Mesothelial cell of epicardium (in vitro differentiated cells): ENCODE measurements around the gene HMMR. TPM values are rescaled to one million over a fixed set of nuclear protein-coding genes. Genes with fewer than 3 reads are reported as not detected.
"Not testable (repeated sequence)": the region's sequence is repeated elsewhere in the genome, so short reads cannot be mapped to it uniquely, and the experiment has no call there.

Experiments used
- DNase-seq, 2 experiments: peaks; one replicate each; pipeline ENCODE4 v3.0.0; 2021; ENCODE audit warnings: low spot score in 2 of 2; ENCODE audit not compliant: unreplicated experiment in 2 of 2
- H3K27ac Mint-ChIP-seq: 2 replicates; pipeline ENCODE4 v1.8.0; 2021; ENCODE audit warnings: mixed read lengths
- H3K27me3 Mint-ChIP-seq: 2 replicates; pipeline ENCODE4 v1.8.0; 2021; ENCODE audit warnings: low read depth, mixed read lengths
- H3K36me3 Mint-ChIP-seq: 2 replicates; pipeline ENCODE4 v1.8.0; 2021; ENCODE audit warnings: mixed read lengths
- H3K4me1 Mint-ChIP-seq: 2 replicates; pipeline ENCODE4 v1.8.0; 2021; ENCODE audit warnings: mixed read lengths
- H3K4me3 Mint-ChIP-seq: 2 replicates; pipeline ENCODE4 v1.8.0; 2021; ENCODE audit warnings: mild to moderate bottlenecking, moderate library complexity, mixed read lengths
- H3K9me3 Mint-ChIP-seq: 2 replicates; pipeline ENCODE4 v1.8.0; 2021; ENCODE audit warnings: mixed read lengths
- total RNA-seq: library from RNA; stranded (reverse); gene quantifications from 3 replicates; pipeline ENCODE4 v1.2.1, GENCODE V29; 2021
- TF ChIP-seq, protein P1 (sequence below): fragments of 200-600 bp; sonication (generic); IDR thresholded peaks from one replicate; pipeline ENCODE4 v1.5.0; 2021; ENCODE audit warnings: antibody characterized with exemption; ENCODE audit not compliant: unreplicated experiment

Gene HMMR
- total RNA-seq, 1 donor from 2014 or later, result 9.4 TPM

DNA sequence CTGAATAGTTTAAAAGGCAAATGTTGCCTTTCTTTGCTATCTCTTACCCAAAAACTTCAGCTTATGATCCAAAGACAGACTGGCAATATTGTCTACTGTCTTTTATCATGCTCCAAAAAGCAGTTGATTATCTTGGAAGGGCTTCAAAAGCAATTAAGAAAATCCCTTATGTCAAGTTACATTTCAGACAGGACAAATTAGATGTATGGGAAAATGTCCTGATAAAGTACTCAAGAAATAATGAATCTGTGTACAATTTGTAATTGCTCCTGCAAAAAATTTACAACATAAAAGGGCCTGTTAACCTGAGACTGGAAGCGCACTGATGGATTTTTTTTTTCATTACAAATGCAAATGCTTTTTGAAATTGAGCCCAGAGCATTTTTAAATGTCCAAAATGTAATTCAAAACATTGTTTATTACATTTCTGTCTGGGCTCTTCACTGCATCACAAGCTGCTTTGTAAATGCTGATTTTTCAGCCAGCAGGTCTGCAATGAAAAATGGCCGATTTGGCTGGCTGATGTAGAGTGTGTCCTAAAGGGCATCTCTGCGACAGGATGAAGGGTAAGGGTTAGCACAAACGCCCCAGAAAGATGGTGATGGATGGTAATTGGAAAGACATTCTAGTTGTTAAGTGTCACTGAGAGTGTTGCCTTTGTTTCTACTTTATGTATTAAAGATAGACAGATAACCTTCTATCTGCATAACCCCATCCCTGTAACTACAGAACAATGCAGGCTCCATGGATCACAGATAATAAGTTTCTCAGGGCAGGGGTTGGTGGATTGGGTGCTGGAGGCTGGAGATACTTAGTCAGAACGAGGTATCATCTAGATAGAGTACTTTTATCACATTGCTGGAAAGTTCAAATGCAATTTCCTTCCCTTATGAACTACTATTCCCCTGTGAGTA is 72.0 kb downstream of the HMMR start:
- Mint-ChIP-seq H3K36me3 (no peaks in the 10 kb centered on the region), H3K4me3 (no peak overlapping the region), H3K9me3 (peaks cover 3% of the 10 kb centered on the region), H3K27me3 (peaks cover 36% of the 10 kb centered on the region), H3K4me1 (peaks cover 21% of the 10 kb centered on the region), H3K27ac (no peak overlapping the region)
- TF ChIP-seq, protein P1, sequence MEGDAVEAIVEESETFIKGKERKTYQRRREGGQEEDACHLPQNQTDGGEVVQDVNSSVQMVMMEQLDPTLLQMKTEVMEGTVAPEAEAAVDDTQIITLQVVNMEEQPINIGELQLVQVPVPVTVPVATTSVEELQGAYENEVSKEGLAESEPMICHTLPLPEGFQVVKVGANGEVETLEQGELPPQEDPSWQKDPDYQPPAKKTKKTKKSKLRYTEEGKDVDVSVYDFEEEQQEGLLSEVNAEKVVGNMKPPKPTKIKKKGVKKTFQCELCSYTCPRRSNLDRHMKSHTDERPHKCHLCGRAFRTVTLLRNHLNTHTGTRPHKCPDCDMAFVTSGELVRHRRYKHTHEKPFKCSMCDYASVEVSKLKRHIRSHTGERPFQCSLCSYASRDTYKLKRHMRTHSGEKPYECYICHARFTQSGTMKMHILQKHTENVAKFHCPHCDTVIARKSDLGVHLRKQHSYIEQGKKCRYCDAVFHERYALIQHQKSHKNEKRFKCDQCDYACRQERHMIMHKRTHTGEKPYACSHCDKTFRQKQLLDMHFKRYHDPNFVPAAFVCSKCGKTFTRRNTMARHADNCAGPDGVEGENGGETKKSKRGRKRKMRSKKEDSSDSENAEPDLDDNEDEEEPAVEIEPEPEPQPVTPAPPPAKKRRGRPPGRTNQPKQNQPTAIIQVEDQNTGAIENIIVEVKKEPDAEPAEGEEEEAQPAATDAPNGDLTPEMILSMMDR, result no peak
- DNase-seq, result no peak

DNA sequence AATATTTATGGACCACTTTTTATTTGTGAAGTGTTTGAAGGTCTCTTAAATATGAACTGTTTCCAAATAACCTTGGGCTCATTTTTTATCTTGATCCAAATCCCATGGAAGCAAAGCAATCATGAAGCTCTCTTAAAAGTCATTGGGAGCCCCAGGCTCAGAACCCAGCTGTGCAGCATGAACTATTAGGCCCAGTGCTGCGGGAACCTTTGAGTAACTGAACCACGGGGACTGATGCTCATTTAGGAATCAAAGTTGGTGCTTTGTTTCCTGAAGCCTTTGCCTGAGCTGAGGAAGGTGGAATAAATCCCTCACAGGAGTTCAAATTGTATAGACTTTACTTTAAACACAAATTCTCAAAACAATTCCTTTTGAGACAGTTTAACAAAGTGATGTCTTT is 72.8 kb downstream of the HMMR start:
- Mint-ChIP-seq H3K4me3 (no peak overlapping the region), H3K36me3 (no peaks in the 10 kb centered on the region), H3K4me1 (peaks cover 21% of the 10 kb centered on the region), H3K27ac (peak overlapping the region; percentile 21), H3K27me3 (peaks cover 38% of the 10 kb centered on the region), H3K9me3 (no peaks in the 10 kb centered on the region)
- no peak for DNase-seq
- TF ChIP-seq, protein P1, result no peak

DNA sequence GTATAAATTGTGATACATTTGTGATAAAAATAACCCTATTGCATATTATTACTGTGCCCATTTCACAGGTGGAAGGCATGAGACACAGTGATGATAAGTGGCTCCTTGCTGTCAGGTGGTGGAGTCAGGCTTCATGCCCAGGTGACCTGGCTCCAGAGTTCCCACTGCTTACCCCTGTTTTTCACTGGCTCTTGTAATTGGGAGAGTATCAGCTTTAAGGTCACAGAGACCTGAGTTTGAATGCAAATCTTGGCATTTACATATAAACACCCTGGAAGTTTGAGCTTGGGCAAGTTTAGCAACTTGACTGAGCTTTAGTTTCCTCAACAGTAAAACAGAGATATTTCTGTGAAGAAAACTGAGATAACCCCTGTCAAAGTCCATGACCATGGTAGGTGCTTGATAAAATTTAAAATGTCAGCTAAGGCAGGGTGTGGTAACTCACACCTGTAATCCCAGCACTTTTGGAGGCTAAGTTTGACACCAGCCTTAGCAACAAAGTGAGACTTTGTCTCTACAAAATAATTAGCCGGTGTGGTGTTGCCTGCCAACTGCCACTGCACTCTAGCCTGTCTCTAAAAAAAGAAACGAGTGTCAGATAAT is 74.2 kb downstream of the HMMR start:
- Mint-ChIP-seq H3K27ac (no peak overlapping the region), H3K4me3 (no peak overlapping the region), H3K4me1 (peaks cover 21% of the 10 kb centered on the region), H3K36me3 (no peaks in the 10 kb centered on the region), H3K27me3 (peaks cover 40% of the 10 kb centered on the region), H3K9me3 (no peaks in the 10 kb centered on the region)
- DNase-seq, result no peak
- TF ChIP-seq, protein P1, result no peak

DNA sequence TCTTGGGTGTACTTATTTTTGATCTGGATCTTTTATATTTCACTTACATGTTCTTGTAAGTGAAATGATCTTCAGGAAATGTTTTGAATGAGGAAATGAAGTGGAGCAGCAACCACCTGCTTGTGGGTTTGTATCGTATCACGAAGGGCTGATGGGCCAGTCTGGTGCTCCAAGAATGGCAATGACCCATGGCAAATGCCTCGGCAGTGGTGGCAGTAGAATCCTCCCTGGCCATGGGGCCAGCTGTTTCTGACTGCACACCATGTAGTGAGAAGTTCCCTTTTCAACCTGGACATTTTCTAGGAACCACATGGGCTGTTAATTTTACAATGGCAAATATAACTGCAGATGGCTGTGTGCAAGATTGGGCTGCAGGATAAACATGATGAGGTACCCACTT is 74.9 kb downstream of the HMMR start:
- Mint-ChIP-seq H3K4me1 (peaks cover 21% of the 10 kb centered on the region), H3K36me3 (no peaks in the 10 kb centered on the region), H3K4me3 (no peak overlapping the region), H3K27me3 (peaks cover 37% of the 10 kb centered on the region), H3K27ac (no peak overlapping the region), H3K9me3 (no peaks in the 10 kb centered on the region)
- no peak for DNase-seq
- TF ChIP-seq, protein P1, result no peak

DNA sequence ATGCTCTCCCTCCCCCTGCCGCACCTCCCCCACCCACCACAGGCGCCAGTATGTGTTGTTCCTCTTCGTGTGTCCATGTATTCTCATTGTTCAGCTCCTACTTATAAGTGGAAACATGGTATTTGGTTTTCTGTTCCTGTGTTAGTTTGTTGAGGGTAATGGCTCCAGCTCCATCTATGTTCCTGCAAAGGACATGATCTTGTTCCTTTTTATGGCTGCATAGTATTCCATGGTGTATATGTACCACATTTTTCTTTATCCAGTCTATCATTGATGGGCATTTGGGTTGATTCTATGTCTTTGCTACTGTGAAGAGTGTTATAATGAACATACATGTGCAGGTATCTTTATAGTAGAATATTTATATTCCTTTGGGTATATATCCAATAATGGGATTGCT is 76.0 kb downstream of the HMMR start:
- H3K4me3 Mint-ChIP-seq, DNase-seq, H3K36me3 Mint-ChIP-seq, H3K27ac Mint-ChIP-seq, H3K9me3 Mint-ChIP-seq: not testable (repeated sequence)
- Mint-ChIP-seq H3K27me3 (peaks cover 37% of the 10 kb centered on the region), H3K4me1 (peaks cover 21% of the 10 kb centered on the region)

DNA sequence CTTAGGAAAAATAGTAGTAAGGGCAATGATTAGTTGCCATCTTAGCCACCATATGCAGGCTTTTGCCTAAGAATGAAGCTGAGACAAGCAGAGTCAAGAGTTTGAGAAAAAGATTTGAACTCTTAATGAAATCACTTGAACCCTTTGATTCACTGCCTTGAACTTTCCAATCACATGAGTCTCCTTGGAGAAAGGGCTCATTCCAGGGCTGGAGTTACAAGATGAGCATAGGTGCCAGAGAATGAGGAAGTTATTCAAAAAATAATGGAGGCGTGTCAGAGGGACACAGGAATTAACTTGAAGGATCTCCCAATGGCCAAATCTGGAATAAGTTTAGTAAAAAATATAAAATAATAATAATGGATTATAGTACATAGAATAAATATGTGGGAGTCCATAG is 80.3 kb downstream of the HMMR start:
- DNase-seq, result no peak
- Mint-ChIP-seq H3K4me1 (no peaks in the 10 kb centered on the region), H3K4me3 (no peak overlapping the region), H3K9me3 (no peaks in the 10 kb centered on the region), H3K36me3 (no peaks in the 10 kb centered on the region), H3K27me3 (peaks cover 26% of the 10 kb centered on the region), H3K27ac (no peak overlapping the region)
- TF ChIP-seq, protein P1, result no peak
